Thyroid gland (tissue), 4 donors: ENCODE measurements around the gene ZNF398. TPM values are rescaled to one million over a fixed set of nuclear protein-coding genes. Genes with fewer than 3 reads are reported as not detected.

ENCODE experiments used
- DNase-seq, 2 donors: peaks; one replicate each; pipeline ENCODE4 v3.0.0-alpha.2; 2019
- H3K27ac ChIP-seq, 3 donors: fragments of 200-600 bp; sonication (generic); 1 replicate in 2 of 3; 2 replicates in 1 of 3; pipeline ENCODE4 v1.5.1; 2016 to 2019; ENCODE audit warnings: mild to moderate bottlenecking in 1 of 3, moderate library complexity in 1 of 3
- H3K27me3 ChIP-seq: fragments of 200-600 bp; sonication (generic); one replicate; pipeline ENCODE4 v1.5.1; 2019
- H3K36me3 ChIP-seq, 2 donors: fragments of 200-600 bp; sonication (generic); one replicate each; pipeline ENCODE4 v1.5.1; 2016 to 2019
- H3K4me1 ChIP-seq, 2 donors: fragments of 200-600 bp; sonication (generic); one replicate each; pipeline ENCODE4 v1.5.1; 2017 to 2019
- H3K4me3 ChIP-seq, 3 donors: fragments of 200-600 bp; sonication (generic); replicated peaks in 1 of 3; 1 replicate in 2 of 3; 2 replicates in 1 of 3; pipeline ENCODE4 v1.5.1; 2016; ENCODE audit warnings: mild to moderate bottlenecking in 1 of 3
- H3K9me3 ChIP-seq: fragments of 200-600 bp; sonication (generic); one replicate; pipeline ENCODE4 v1.5.1; 2017
- CTCF ChIP-seq, 6 experiments: fragments of 200-600 bp in 3 of 6; fragments of 450-650 bp in 3 of 6; sonication (generic) in 3 of 6; IDR thresholded peaks; one replicate each; pipeline ENCODE4 v1.5.1; 2016 to 2019; ENCODE audit warnings: antibody characterized with exemption in 6 of 6, mild to moderate bottlenecking in 2 of 6, inconsistent platforms in 1 of 6, moderate library complexity in 1 of 6
- POLR2A ChIP-seq, 2 donors: fragments of 450-650 bp; IDR thresholded peaks; one replicate each; pipeline ENCODE4 v1.6.1; 2017; ENCODE audit warnings: antibody characterized with exemption in 2 of 2, mild to moderate bottlenecking in 2 of 2, moderate library complexity in 1 of 2
- WGBS, 2 donors: methylation state at CpG; one replicate each; pipeline ENCODE4 v1.1.5; 2017; 5-methylcytosine and 5-hydroxymethylcytosine counted together
- intact Hi-C: fragments of 100-400 bp; cut with DNase I; formaldehyde crosslinking; loops from one replicate; pipeline ENCODE4 v1.15.1; 2023
- total RNA-seq, 4 donors: library from RNA; depleted of rRNA; stranded (reverse); fragments of >200 nt; gene quantifications; one replicate each; pipeline ENCODE4 v1.2.3, GENCODE V29; 2016

The ZNF398 gene
- total RNA-seq, 4 donors from 2014 or later, result 19.6 to 29.9 (median 23.0) TPM

DNA sequence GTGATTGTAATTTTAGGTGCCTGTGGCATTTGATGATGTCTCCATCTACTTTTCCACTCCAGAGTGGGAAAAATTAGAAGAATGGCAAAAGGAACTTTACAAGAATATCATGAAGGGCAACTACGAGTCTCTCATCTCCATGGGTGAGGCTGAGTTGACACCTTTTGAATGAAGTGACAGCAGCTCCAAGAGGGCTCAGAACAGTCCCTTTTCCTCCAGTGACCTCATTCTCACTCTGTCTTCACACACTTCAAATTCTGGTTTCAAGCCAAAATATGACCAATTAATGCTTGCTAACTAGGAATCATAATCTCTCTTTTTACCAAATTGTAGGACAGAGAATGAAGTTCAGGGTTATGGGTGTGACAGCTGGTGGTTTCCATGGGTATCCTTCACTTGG, 18.9 kb downstream of the ZNF398 start:
- H3K9me3 ChIP-seq, result no peaks in the 10 kb centered on the region
- H3K27ac ChIP-seq, result no peak overlapping the region
- intact Hi-C loops, result no loop called here
- H3K27me3 ChIP-seq, result no peaks in the 10 kb centered on the region
- 85 to 87% methylated on average over 1 of the region's 1 CpG for WGBS, 2 donors
- TF ChIP-seq CTCF (IDR thresholded peaks at IDR 0.05) (no peak), POLR2A (IDR thresholded peaks at IDR 0.05) (no peak)
- no peak overlapping the region for H3K4me3 ChIP-seq
- DNase-seq, result no peak
- H3K36me3 ChIP-seq, result peaks cover 31 to 32% of the 10 kb centered on the region in 2 donors
- H3K4me1 ChIP-seq, result peaks cover 0 to 5% of the 10 kb centered on the region in 2 donors

DNA sequence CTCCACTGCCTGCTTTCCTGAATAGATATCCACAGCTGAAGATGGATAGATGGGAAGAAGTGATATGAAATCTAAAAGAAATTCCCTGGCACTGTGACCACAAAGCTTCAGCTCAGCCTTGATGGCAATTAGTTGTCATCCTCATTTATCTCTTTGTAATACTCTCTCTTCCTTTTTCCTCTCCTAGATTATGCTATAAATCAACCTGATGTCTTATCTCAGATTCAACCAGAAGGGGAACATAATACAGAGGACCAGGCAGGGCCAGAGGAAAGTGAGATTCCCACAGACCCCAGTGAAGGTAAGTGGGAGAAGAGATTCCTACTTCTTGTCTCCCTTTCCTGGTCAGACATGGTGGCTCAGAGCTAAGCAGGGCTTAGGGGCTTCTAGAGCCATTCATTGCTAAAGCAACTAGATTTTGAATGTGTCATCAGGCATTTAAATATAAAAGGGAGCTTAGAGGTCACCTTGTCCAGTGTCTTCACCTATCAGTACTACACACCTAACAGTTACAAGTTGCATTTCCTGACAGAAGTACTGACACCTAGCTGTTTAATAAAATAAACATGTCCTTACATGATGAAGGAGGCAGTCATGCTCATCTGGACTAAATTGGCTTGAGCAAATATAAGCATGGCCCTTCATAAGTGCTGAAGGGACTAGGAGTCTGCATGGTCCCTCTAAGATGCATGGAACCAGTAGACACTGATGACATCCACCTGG, 19.5 kb downstream of the ZNF398 start:
- intact Hi-C loops, result no loop called here
- TF ChIP-seq CTCF (IDR thresholded peaks at IDR 0.05) (no peak), POLR2A (IDR thresholded peaks at IDR 0.05) (no peak)
- no peaks in the 10 kb centered on the region for H3K27me3 ChIP-seq
- no peak overlapping the region for H3K4me3 ChIP-seq
- no peak overlapping the region for H3K27ac ChIP-seq
- DNase-seq, result no peak
- peaks cover 0 to 5% of the 10 kb centered on the region in 2 donors for H3K4me1 ChIP-seq
- peaks cover 32 to 33% of the 10 kb centered on the region in 2 donors for H3K36me3 ChIP-seq
- H3K9me3 ChIP-seq, result no peaks in the 10 kb centered on the region

DNA sequence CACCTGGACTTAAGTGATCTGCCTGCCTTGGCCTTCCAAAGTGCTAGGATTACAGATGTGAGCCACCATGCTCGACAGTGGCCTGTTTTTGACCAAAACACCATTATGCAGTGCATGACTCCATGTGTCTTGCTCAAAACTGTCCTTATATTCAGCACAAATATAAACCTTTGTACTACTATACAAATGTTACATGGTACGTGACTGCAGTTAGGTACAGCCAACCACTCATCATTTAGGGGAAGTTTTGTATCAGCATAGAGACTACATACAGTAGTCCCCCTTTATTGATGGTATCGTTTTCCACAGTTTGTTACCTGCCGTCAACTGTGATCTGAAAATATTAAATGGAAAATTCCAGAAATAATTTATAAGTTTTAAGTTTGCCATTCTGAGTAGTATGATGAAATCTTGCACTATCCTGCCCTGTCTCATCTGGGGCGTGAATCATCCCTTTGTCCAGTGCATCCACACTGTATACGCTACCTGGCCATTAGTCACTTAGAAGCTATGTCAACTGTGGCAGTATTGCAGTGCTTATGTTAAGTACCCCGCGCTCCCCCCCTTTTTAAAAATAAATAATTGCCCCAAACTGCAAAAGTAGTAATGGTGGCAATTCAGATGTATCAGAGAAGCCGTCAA, 24.8 kb downstream of the ZNF398 start:
- H3K27ac ChIP-seq, result no peak overlapping the region
- WGBS, 2 donors, result 79 to 83% methylated on average over 9 of the region's 9 CpGs

DNA sequence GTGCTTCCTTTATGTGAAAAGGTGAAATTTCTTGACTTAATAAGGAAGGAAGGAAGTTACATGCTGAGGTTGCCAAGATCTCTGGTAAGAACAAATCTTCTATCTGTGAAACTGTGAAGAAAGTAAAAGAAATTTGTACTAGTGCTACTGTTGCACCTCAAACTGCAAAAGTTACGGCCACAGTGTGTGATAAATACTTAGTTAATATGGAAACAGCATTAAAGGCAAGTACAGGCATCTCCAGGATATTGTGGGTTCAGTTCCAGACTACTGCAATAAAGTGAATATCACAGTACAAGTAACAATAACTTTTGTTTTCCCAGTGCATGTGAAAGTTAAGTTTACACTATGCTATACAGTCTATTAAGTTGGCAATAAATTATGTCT, 25.3 kb downstream of the ZNF398 start:
- Histone ChIP-seq H3K27me3 (no peaks in the 10 kb centered on the region), H3K9me3 (no peaks in the 10 kb centered on the region), H3K4me1 (no peaks in the 10 kb centered on the region), H3K27ac (no peak overlapping the region), H3K4me3 (no peak overlapping the region), H3K36me3 (peaks cover 31 to 36% of the 10 kb centered on the region in 2 donors)
- 94 to 100% methylated on average over 1 of the region's 1 CpG for WGBS, 2 donors
- TF ChIP-seq CTCF (IDR thresholded peaks at IDR 0.05) (no peak), POLR2A (IDR thresholded peaks at IDR 0.05) (no peak)
- DNase-seq, result no peak
- intact Hi-C loops, result no loop called here

More for the DNA sequence above, 24.8 kb downstream of the ZNF398 start:
- DNase-seq, result no peak
- no peaks in the 10 kb centered on the region for H3K4me1 ChIP-seq
- intact Hi-C loops, result no loop called here
- no peaks in the 10 kb centered on the region for H3K9me3 ChIP-seq
- no peak overlapping the region for H3K4me3 ChIP-seq
- H3K27me3 ChIP-seq, result no peaks in the 10 kb centered on the region
- peaks cover 29 to 40% of the 10 kb centered on the region in 2 donors for H3K36me3 ChIP-seq
- no peak for TF ChIP-seq POLR2A (IDR thresholded peaks at IDR 0.05)
- no peak for TF ChIP-seq CTCF (IDR thresholded peaks at IDR 0.05)

- H3K27ac ChIP-seq, result no peak overlapping the region
- H3K9me3 ChIP-seq, result no peaks in the 10 kb centered on the region
- no peak for DNase-seq
- TF ChIP-seq CTCF (IDR thresholded peaks at IDR 0.05) (no peak), POLR2A (IDR thresholded peaks at IDR 0.05) (no peak)
- no peaks in the 10 kb centered on the region for H3K27me3 ChIP-seq
- no peaks in the 10 kb centered on the region for H3K4me1 ChIP-seq
- H3K36me3 ChIP-seq, result peaks cover 28 to 44% of the 10 kb centered on the region in 2 donors
- H3K4me3 ChIP-seq, result no peak overlapping the region
- 95 to 97% methylated on average over 2 of the region's 2 CpGs for WGBS, 2 donors
- intact Hi-C loops, result no loop called here
Observed at GRCh38 chr7:149175150-149175549, 27.9 kb downstream of the ZNF398 start.
